HS-27A (cell line): ENCODE results near the gene MZT2B.
"Not testable (repeated sequence)": the region's sequence is repeated elsewhere in the genome, so short reads cannot be mapped to it uniquely, and the experiment has no call there.

Experiments used
- DNase-seq: peaks from one replicate; pipeline ENCODE4 v3.0.0-alpha.2; 2012; ENCODE audit warnings: low read depth, missing footprints

The MZT2B gene

GRCh38 chr2:130181880-130182682, at the start of gene MZT2B:
MZT2B (plus strand) TSS chr2:130182262; CDS start chr2:130182283, 21 bp downstream.
- peak; percentile 82 for DNase-seq

GRCh38 chr2:130135692-130136541, 46.1 kb upstream of the MZT2B start:
- DNase-seq, result no peak

GRCh38 chr2:130136546-130136945, 45.5 kb upstream of the MZT2B start:
- not testable (repeated sequence) for DNase-seq

DNA sequence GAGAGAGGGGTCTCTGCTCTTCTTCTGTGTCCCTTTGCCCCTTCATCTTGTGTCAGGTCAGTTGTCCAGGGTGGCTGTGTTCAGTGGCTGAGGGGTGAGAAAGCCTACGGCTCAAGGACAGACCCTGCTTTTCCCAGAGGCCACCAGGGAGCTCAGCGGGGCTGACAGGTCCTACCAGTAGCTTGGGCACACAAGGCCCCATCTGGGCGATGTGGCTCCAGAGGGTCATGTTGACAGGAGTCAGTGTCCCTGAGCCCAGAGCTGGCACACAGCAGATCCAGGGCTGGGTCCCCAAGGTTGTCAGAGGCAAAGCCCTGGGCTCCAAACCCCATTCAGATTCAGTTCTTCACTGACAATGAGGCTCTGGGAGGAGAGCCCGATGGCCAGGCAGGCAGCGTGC, 44.9 kb upstream of the MZT2B start:
- not testable (repeated sequence) for DNase-seq

DNA sequence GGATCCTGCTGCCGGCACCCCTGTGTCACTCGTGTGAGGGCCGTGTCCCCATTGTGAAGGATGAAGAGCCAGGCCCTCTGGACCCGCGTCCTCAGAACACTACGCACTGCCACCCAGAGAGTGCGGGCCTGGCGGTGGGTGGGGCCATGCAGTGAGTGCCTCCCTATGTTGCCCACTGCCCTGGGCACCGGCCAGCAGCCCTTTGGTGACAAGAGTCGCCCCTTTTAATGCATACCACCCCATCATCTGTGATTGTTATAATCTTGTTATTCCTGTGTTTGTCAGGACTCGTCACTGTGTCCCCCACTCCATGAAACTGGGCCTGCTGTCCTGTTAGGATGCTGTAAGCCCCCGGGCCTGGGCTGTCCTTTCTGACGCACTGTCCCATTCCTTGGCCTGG, 43.7 kb upstream of the MZT2B start:
- DNase-seq, result not testable (repeated sequence)

DNA sequence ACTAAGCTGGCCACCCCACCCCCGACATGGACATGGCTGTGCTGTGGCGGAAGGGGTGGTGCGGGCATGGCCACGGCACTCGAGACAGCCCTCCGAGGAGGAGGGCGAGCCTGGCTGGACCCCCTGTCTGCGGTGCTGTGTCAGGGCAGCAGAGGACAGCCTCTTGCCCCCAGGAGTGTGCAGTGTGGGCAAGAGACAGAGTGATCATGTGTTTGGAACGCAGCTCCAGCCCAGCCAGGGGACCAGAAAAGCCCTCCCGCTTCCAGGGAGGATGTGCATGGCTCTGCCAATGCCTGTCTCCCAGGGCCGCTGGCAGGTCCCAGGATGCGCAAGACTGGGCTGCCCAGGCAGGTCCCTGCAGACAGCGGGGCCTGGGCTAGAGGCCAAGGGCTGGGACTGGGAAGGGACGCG, 43.2 kb upstream of the MZT2B start:
- DNase-seq, result not testable (repeated sequence)

DNA sequence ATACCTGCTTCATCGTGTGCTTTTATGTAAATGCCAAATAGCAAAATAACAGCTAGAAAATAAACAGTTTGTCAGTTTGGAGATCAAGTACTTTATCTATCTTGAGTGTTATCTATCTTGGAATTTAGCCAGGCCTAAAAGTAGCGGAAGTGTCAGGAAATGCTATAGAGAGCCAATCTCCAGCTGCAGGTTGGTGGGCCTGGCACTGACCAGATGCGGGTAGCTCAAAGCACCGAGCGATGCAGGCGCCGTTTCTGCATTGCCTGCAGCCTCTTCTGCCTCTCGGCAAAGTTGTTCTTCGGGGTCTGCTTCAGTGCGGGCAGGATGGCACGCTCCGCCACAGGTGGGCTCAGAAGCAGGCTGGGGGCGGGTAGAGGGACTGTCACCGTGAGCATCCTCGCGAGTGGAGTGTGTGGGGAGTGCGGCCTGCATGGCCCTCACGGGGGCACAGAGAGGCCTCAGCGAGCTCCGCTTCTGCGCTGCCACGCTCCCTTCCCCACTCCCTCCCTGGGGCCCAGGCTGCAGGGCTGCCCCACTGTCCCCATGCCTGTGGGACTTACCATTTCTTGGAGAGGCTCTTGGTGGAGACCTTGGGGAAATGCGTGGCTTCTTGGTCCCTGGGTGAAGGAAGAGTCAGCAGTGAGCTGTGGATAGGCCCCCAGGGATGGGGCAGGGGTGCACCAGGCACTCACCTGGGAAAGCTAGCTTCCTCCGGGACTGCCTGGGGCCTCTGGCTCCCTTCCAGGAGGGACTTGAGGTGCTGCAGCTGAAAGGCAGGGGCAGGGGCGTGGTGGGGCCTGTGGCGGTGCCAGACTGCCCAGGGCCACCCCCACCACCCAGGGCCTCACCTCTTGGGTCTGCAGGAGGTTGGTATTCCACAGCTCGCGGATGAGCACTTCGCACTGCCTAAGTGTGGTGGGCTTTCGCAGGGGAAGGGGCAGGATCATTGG, 42.5 kb upstream of the MZT2B start:
- DNase-seq, result not testable (repeated sequence)

- DNase-seq, result not testable (repeated sequence)
Measured at GRCh38 chr2:130140516-130140915, 41.5 kb upstream of the MZT2B start.

DNA sequence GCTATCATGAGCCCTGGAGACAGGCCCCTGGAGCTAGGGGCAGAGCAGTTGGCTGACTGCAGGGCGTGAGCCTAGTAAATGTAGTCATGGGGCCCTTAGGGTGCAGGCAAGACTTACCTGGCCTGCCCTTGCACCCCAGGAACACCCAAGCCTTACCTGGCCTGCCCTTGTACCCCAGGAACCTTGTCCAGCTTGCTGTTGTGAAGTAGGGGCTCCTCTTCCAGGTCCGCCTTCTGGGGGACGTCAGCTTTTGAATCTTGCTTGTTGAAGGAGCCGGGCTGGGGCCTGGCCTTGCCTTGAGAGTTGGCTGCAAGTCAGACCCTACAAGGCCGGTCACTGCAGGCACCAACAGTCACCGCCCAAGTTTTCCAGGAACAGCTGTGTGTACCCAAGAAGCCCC, 41.1 kb upstream of the MZT2B start:
- not testable (repeated sequence) for DNase-seq

GRCh38 chr2:130141645-130142370, 40.3 kb upstream of the MZT2B start:
- DNase-seq, result not testable (repeated sequence)

DNA sequence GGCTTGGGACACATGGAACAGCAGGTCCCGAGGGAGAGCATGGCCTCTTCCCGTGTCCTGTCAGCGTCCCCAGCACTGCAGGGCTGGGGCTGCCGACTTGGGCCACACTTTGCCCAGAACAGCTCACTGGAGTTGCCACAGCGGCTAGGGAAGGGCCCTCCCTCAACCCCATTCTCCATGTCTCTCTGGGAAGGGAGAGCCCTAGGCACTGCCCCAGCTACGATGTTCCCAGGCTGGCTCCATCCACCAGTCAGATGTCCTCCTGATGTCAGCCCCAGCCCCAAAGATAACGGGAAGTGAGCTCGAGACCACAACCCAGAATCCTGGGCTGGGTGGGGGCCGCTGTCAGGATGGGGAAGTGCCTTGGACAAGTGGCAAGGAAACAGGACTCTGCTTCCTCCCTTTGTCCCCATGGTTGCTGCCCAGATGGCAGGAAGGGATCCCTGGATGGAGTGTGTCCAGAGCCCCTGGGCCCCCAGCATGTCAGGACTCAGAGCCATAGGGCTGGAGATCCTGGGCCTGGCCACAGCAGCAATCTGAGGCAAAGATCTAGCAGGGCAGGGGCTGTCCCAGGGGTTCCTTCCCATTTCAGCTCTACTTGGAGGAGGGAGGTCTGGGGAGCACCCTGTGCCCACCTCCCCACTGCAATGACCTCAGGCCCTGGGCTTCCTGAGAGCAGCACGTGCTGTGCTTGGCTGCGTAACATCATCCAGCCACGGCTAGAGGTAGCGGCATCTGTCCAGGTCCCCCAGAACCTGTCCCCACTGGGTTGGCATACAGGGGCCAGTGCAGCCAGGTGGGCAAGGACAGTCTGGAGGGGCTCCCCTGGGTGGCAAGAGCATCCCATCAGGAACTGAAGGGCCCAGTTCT, 39.4 kb upstream of the MZT2B start:
- not testable (repeated sequence) for DNase-seq

DNA sequence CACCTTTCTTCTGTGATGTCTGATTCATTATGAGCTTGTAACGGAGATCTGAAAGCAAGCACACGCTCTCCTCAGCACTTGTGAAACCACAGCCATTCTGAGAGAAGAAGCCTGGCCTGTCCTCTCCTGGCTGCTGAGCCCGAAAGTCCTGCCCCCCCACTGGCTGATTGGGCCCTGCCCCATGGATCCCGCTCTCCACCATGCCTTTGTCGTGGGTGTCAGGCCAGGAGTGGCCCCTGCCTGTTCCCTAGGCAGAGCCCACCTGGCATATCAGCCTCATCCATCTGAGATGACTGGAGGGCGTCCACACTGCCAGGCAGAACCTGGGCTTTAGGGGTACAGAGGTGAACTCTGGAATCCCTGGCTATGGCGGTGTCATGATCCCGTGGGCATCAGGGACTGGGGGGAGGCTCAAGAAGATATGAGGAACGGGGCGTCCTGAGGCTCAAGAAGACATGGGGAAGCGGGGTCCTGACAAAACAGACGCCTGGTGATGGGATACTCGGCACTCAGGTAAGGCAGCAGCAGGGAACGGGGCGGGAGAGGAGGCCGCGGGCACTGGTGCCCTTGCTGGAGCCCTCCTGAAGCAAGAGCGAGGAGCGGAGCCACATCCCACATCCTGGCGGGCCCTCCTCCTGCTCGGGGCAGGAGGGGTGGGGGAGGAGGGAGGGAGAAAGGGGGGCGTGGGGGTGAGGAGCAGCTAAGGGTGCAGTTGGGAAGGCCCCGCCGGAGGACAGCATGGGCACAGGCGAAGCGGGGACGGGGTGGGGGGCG, 38.6 kb upstream of the MZT2B start:
- not testable (repeated sequence) for DNase-seq

DNA sequence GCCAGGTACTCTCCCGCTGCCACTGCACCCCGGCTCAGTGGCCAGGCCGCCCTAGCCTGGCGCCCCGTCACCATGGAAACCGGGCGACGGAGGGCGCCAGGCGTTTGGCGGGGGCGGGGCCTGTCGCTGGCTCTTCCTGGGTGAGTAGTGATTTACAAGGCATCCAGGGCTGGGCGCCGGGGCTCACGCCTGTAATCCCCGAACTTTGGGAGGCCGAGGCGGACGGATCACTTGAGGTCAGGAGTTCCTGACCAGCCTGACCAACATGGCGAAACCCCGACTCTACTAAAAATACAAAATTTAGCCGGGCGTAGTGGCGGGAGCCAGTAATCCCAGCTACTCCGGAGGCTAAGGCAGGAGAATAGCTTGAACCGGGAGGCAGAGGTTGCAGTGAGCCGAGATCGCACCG, 37.1 kb upstream of the MZT2B start, which contains the start of gene CCDC74B:
Gene CCDC74B (minus strand): TSS at position 107 of the 409 bp plus-strand sequence. CDS start 116 bp downstream, outside the sequence.
- peak; percentile 5 for DNase-seq

GRCh38 chr2:130148515-130148914, 33.5 kb upstream of the MZT2B start:
- not testable (repeated sequence) for DNase-seq

GRCh38 chr2:130150181-130151144, 31.6 kb upstream of the MZT2B start:
- DNase-seq, result no peak

GRCh38 chr2:130151145-130151512, 30.9 kb upstream of the MZT2B start:
- DNase-seq, result not testable (repeated sequence)

DNA sequence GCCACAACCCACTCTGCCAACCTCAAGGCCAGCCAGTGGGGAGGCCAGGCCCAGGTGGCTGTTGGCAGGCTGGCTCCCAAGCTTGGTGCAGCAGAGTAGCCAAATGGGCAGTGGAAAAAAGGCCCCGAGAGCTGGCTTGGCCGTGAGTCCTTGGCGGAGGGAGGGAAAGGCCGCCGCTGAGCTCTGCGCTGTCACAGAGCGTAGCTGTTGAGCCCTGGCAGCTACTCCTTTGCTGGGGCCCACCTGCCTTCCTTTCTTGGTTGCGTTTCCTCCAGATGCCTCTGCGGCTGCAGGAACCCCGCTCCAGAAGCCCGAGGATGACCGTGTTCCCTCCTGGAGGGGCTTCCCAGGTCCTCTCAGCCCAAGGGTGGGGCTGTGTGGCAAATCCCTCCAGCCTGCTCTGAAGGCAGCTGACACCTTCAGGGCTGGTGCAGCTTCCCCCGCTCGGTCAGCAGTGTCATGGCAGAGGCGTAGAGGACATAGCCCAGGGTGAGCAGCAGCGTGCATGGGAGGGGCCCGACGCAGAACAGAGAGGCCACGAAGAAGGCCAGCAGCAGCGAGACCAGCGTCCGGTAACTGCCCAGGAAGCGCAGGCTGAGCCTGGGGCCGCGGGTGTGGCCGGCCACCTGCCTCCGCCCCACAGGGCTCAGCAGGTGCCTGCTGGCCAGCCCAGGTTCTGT, 29.8 kb upstream of the MZT2B start:
- DNase-seq, result not testable (repeated sequence)
